ENCODE results near the gene SMC4. TPM values are rescaled to one million over a fixed set of nuclear protein-coding genes. Genes with fewer than 3 reads are reported as not detected.

Gene SMC4
- total RNA-seq, 1 donor from 2014 or later, result 197 TPM

- intact Hi-C loops (cut with micrococcal nuclease), result no loop called here
Measured at GRCh38 chr3:160394009-160394392, 5.4 kb upstream of the SMC4 start.

- intact Hi-C loops (cut with micrococcal nuclease), result loop anchor here (5.0 kb wide), 5 partner anchors 83 to 1753 kb away; partner anchors contain the start of gene GFM1
Measured at GRCh38 chr3:160395297-160395696, 4.2 kb upstream of the SMC4 start.

GRCh38 chr3:160398820-160399124, 678 bp upstream of the SMC4 start:
- intact Hi-C loops (cut with micrococcal nuclease), result loop anchor here (1.0 to 5.0 kb wide), 14 partner anchors 15 to 1756 kb away; partner anchors contain the start of genes C3orf80, GFM1, IL12A and KPNA4

- intact Hi-C loops (cut with micrococcal nuclease), result loop anchor here (1.0 to 5.0 kb wide), 2 partner anchors 8 to 1598 kb away; partner anchors contain the start of gene MFSD1
Measured at GRCh38 chr3:160400030-160400701, 716 bp downstream of the SMC4 start.

- intact Hi-C loops (cut with micrococcal nuclease), result loop anchor here (1.0 to 5.0 kb wide), 2 partner anchors 8 to 1598 kb away; partner anchors contain the start of gene MFSD1
Measured at GRCh38 chr3:160400702-160401150, 1.3 kb downstream of the SMC4 start.

GRCh38 chr3:160401291-160402095, 2.0 kb downstream of the SMC4 start:
- intact Hi-C loops (cut with micrococcal nuclease), result loop anchor here (5.0 kb wide), 1 partner anchor 1599 kb away; the partner anchor contains the start of gene MFSD1

- intact Hi-C loops (cut with micrococcal nuclease), result loop anchor here (5.0 kb wide), 1 partner anchor 1600 kb away; the partner anchor contains the start of gene MFSD1
Measured at GRCh38 chr3:160402221-160403027, 3.0 kb downstream of the SMC4 start.

- intact Hi-C loops (cut with micrococcal nuclease), result loop anchor here (5.0 kb wide), 1 partner anchor 1601 kb away; the partner anchor contains the start of gene MFSD1
Measured at GRCh38 chr3:160403028-160403545, 3.6 kb downstream of the SMC4 start.

- intact Hi-C loops (cut with micrococcal nuclease), result loop anchor here (5.0 kb wide), 1 partner anchor 1602 kb away; the partner anchor contains the start of gene MFSD1
Measured at GRCh38 chr3:160403796-160404470, 4.5 kb downstream of the SMC4 start.

GRCh38 chr3:160409812-160410610, 10.6 kb downstream of the SMC4 start:
- intact Hi-C loops (cut with micrococcal nuclease), result loop anchor here (5.0 kb wide), 1 partner anchor 77 kb away; no protein-coding TSS in a partner anchor

- intact Hi-C loops (cut with micrococcal nuclease), result loop anchor here (2.0 to 5.0 kb wide), 2 partner anchors 75 to 584 kb away; no protein-coding TSS in a partner anchor
Measured at GRCh38 chr3:160412477-160412876, 13.0 kb downstream of the SMC4 start.

GRCh38 chr3:160413613-160414248, 14.3 kb downstream of the SMC4 start:
- intact Hi-C loops (cut with micrococcal nuclease), result loop anchor here (1.0 to 5.0 kb wide), 10 partner anchors 8 to 585 kb away; partner anchors contain the start of genes C3orf80, IFT80, IL12A and SMC4

GRCh38 chr3:160417311-160417710, 17.9 kb downstream of the SMC4 start:
- intact Hi-C loops (cut with micrococcal nuclease), result loop anchor here (1.0 kb wide), 1 partner anchor 8 kb away; no protein-coding TSS in a partner anchor

- intact Hi-C loops (cut with micrococcal nuclease), result no loop called here
Measured at GRCh38 chr3:160427832-160428424, 28.5 kb downstream of the SMC4 start.

GRCh38 chr3:160434071-160434470, 34.6 kb downstream of the SMC4 start:
- intact Hi-C loops (cut with micrococcal nuclease), result loop anchor here (1.0 to 2.0 kb wide), 3 partner anchors 8 to 15 kb away; partner anchors contain the start of gene TRIM59

- intact Hi-C loops (cut with micrococcal nuclease), result loop anchor here (2.0 kb wide), 1 partner anchor 14 kb away; the partner anchor contains the start of gene TRIM59
Measured at GRCh38 chr3:160435095-160435494, 35.6 kb downstream of the SMC4 start.

- intact Hi-C loops (cut with micrococcal nuclease), result loop anchor here (2.0 kb wide), 1 partner anchor 13 kb away; the partner anchor contains the start of gene TRIM59
Measured at GRCh38 chr3:160435747-160436146, 36.3 kb downstream of the SMC4 start.

- intact Hi-C loops (cut with micrococcal nuclease), result no loop called here
Measured at GRCh38 chr3:160437083-160437455, 37.6 kb downstream of the SMC4 start.

All from T-helper 1 cell treated with Interleukin-12 subunit alpha and Interleukin-12 subunit beta and Interleukin-4 antibody, amounts not matched to agents 30 ng/mL and 1 ng/mL, for 36 hours (primary cell).